ENCODE data around the gene FAM83G. TPM values are rescaled to one million over a fixed set of nuclear protein-coding genes. Genes with fewer than 3 reads are reported as not detected.
A peak's percentile ranks its signal among the peaks of the same experiment; 100 is the strongest.

The FAM83G gene
- total and polyA plus RNA-seq, 2 donors (not counting 3 experiments of a cell fraction or from before 2014, with no cell fraction given), result 7.0 to 10.9 TPM

DNA sequence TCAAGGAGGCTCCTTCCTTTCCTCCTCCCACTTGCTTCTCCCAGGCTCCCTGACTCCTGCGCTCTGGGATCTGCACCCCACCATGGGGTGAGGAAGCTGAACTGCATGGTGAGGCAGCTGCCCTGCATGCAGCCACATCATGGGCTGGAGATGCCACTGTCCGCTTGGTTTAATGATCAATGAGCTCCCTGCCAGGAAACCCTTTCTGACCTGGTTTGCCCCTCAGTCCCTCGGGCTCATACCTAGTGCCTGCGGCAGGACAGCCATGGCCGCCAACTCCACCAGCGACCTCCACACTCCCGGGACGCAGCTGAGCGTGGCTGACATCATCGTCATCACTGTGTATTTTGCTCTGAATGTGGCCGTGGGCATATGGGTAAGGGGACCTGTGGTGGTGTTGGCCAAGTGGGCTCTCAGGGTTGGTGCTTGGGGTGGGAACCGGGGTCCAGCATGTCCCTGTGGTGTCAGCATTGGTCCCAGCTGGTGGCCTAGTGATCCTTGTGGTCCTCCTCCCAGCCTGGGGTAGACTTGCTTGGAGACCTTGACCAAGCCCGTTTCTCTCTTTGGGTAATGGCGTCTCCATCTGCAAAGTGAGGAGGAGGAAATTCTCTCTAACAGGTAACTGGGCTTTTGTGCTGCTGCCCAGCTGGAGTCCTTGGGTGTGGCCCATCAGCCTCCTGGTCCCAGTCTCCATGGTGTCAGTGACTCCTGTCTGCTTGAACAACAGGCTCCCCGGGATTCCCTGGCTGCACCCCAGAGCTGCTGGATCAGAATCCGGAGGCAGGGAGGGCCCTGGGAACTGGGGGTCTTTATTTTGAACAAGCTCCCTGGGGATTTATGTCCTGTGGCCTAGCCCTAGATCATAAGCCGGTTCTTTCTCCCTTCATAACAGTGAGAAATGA is 52.4 kb downstream of the FAM83G start, which contains the start of gene SLC5A10:
TSS of gene SLC5A10 (plus strand) at position 225 of the 902 bp plus-strand sequence. CDS start at position 266, 41 bp downstream.
- no peak within 1 kb of the TSS for H3K4me2 ChIP-seq (ENCODE audit: insufficient read depth, low read length)
- H2AFZ ChIP-seq (ENCODE audit: low read depth, low read length), result no peak within 1 kb of the TSS
- intact Hi-C loops (cut with micrococcal nuclease) (no loop called here), dilution Hi-C loops (cut with MboI; ENCODE audit: extremely low pct_ligation_motif_present, low sequenced_read_pairs) (no loop called here)
- POLR2A ChIA-PET, result no interaction called here
- H3K9me1 ChIP-seq (replicated peaks; ENCODE audit: control insufficient read depth, extremely low read depth, insufficient read depth, low read length), result no peaks in the 10 kb centered on the region
- no peak within 1 kb of the TSS for H3K9ac ChIP-seq (replicated peaks; ENCODE audit: extremely low read depth, insufficient read depth, low read length)
- no TSS peak for BruUV-seq (replicated peaks)
- H3K36me3 ChIP-seq (ENCODE audit: control insufficient read depth in 2 of 2, extremely low read depth in 1 of 2, insufficient read depth in 2 of 2, low read length in 2 of 2), result no peaks in the 10 kb centered on the region
- TF ChIP-seq FOS (IDR thresholded peaks at IDR 0.05; ENCODE audit: borderline replicate concordance, insufficient read depth, low read length), result no peak
- no peak for TF ChIP-seq GATA2 (IDR thresholded peaks at IDR 0.05; ENCODE audit: insufficient read depth, insufficient read length, low read depth, low read length)
- TF ChIP-seq POLR2AphosphoS5 (IDR thresholded peaks at IDR 0.05; ENCODE audit: insufficient read depth, low read depth, low read length), result no peak
- no peak for TF ChIP-seq JUN (IDR thresholded peaks at IDR 0.05; ENCODE audit: borderline replicate concordance, insufficient read depth, insufficient read length, low read depth)
- TF ChIP-seq, protein P1, sequence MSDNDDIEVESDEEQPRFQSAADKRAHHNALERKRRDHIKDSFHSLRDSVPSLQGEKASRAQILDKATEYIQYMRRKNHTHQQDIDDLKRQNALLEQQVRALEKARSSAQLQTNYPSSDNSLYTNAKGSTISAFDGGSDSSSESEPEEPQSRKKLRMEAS (IDR thresholded peaks at IDR 0.05; ENCODE audit: insufficient read depth, insufficient read length), result no peak
- TF ChIP-seq, protein P2, sequence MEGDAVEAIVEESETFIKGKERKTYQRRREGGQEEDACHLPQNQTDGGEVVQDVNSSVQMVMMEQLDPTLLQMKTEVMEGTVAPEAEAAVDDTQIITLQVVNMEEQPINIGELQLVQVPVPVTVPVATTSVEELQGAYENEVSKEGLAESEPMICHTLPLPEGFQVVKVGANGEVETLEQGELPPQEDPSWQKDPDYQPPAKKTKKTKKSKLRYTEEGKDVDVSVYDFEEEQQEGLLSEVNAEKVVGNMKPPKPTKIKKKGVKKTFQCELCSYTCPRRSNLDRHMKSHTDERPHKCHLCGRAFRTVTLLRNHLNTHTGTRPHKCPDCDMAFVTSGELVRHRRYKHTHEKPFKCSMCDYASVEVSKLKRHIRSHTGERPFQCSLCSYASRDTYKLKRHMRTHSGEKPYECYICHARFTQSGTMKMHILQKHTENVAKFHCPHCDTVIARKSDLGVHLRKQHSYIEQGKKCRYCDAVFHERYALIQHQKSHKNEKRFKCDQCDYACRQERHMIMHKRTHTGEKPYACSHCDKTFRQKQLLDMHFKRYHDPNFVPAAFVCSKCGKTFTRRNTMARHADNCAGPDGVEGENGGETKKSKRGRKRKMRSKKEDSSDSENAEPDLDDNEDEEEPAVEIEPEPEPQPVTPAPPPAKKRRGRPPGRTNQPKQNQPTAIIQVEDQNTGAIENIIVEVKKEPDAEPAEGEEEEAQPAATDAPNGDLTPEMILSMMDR (IDR thresholded peaks at IDR 0.05; ENCODE audit: extremely low read depth in 1 of 2, insufficient read depth in 1 of 2, low read depth in 1 of 2, low read length in 2 of 2), result peak; percentile 7 to 19
- TF ChIP-seq MYC (IDR thresholded peaks at IDR 0.05; ENCODE audit: low read depth, low read length), result no peak
- no peak for TF ChIP-seq POLR2A (IDR thresholded peaks at IDR 0.05; ENCODE audit: low read depth, low read length)
- no peak within 1 kb of the TSS for H3K27ac ChIP-seq (ENCODE audit: insufficient read depth, low read depth, low read length)
- no peaks in the 10 kb centered on the region for H3K4me1 ChIP-seq (ENCODE audit: control insufficient read depth, extremely low read depth, insufficient read depth, low read length)
- H3K4me3 ChIP-seq (replicated peaks in 1 of 3; ENCODE audit: insufficient read depth in 1 of 3, low read depth in 1 of 3, low read length in 3 of 3), result no peak within 1 kb of the TSS
- H3K9me3 ChIP-seq (replicated peaks; ENCODE audit: control insufficient read depth, insufficient read depth, low read length), result no peaks in the 10 kb centered on the region
- FAIRE-seq (no peak), DNase-seq (ENCODE audit: low read depth, low spot score) (no peak)
- H3K79me2 ChIP-seq (ENCODE audit: control insufficient read depth, insufficient read depth, low read length), result no peaks in the 10 kb centered on the region
- no peaks in the 10 kb centered on the region for H4K20me1 ChIP-seq (replicated peaks; ENCODE audit: control insufficient read depth, extremely low read depth, insufficient read depth, low read length)
- H3K27me3 ChIP-seq (ENCODE audit: control insufficient read depth in 2 of 2, insufficient read depth in 2 of 2, low read length in 2 of 2), result peaks cover 0 to 11% of the 10 kb centered on the region in 2 experiments
- CTCF ChIA-PET, result interaction anchor here (0.8 to 1.7 kb wide), 3 partner anchors 9 to 135 kb away, joined by 3 to 9 read pairs (median 4); no protein-coding TSS in a partner anchor

Measured in endothelial cell of umbilical vein (primary cell).